Activated CD8-positive, alpha-beta memory T cell treated with anti-CD3 and anti-CD28 coated beads, Interleukin-2, amount 50 U/mL, for 24 hours (primary cell): ENCODE results near the gene ZNF362.
"Not testable (repeated sequence)": the region's sequence is repeated elsewhere in the genome, so short reads cannot be mapped to it uniquely, and the experiment has no call there.

Experiments
- DNase-seq: peaks from one replicate; pipeline ENCODE4 v3.0.0-alpha.2; 2020; ENCODE audit errors: extremely low read depth

The ZNF362 gene

GRCh38 chr1:33305816-33306652, 49.7 kb downstream of the ZNF362 start:
- no peak for DNase-seq

- DNase-seq: no peak
These were observed 50.6 kb downstream of the ZNF362 start for GRCh38 chr1:33306653-33307493.

GRCh38 chr1:33307494-33307864, 51.2 kb downstream of the ZNF362 start:
- no peak for DNase-seq

GRCh38 chr1:33309351-33309750, 53.1 kb downstream of the ZNF362 start:
- DNase-seq: not testable (repeated sequence)

GRCh38 chr1:33310702-33311101, 54.4 kb downstream of the ZNF362 start:
- DNase-seq: no peak

GRCh38 chr1:33311706-33312412, 55.6 kb downstream of the ZNF362 start:
- DNase-seq: no peak

DNA sequence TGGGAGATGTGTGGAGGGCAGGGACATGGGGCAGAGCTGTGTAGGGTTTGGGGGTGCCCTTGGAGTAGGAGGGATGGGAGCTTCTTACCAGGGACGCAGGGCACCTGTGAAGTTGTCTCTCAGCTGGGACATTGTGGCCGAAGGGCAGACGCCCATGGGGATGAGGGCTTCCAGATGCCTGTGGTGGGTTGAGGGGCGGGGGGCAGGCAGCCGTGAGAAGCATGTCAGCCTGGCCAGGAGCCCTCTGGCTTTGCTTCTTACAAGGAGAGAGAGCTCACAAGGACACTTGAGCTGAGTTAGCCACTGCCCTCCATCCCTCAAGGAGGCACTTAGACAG, 56.1 kb downstream of the ZNF362 start:
- no peak for DNase-seq

DNA sequence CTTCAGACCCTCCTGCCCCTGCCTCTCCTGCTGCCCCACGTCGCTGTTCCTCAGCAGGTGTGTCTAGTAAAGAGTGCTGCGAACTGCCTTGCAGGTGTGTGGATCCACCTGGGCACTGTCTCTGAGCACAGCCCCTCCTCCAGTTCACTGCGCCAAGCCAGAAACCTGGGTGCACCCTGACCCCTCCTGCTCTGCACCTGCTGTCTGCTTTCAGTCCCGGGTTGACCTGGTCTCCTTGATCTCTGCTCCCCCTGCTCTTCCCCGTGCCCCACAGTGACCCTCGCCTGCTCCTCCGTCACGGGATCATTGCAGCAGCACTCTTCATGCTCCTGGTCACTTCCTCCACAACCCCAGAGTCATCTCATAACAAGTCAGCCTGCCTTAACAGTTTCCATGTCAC, 58.1 kb downstream of the ZNF362 start:
- no peak for DNase-seq

DNA sequence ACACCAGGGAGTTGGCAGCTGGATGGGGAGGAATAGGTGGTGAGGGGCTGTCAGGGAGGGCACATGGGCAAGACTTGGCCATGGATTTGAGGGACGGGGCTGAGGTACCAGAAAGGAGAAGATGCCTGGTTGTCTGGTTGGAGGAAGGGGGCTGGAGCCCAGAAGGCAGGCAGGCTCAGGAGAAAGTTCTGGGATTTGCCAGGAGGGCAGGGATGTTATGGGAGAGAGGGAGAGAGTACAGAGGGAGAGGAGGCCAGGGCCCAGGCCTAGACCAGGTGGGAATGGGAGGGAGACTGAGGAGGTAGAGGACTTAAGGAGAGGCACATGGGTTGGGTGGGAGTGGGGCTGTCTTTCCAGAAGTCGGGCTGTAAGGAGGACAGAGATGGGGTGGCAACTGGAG, 60.3 kb downstream of the ZNF362 start:
- no peak for DNase-seq

- DNase-seq: no peak
These were observed 61.1 kb downstream of the ZNF362 start for GRCh38 chr1:33317354-33317753.

DNA sequence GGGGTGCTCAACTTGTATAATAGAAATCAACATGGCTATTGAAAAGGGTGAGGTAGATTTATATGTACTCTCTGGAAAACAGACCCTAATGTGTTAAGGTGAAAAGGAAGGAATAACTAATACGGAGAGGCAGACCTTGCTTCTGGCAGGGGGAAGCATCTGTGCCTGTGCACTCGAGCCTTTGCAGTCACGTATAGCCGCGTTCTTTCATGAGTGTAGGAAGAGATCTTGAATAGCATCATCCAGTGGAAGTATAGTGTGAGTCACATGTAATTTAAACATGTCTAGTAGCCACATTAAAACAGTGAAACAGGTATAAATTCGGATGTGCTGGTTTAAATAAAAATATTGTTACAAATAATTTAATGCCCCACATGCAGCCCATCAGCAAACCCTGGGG, 61.7 kb downstream of the ZNF362 start:
- DNase-seq: no peak

DNA sequence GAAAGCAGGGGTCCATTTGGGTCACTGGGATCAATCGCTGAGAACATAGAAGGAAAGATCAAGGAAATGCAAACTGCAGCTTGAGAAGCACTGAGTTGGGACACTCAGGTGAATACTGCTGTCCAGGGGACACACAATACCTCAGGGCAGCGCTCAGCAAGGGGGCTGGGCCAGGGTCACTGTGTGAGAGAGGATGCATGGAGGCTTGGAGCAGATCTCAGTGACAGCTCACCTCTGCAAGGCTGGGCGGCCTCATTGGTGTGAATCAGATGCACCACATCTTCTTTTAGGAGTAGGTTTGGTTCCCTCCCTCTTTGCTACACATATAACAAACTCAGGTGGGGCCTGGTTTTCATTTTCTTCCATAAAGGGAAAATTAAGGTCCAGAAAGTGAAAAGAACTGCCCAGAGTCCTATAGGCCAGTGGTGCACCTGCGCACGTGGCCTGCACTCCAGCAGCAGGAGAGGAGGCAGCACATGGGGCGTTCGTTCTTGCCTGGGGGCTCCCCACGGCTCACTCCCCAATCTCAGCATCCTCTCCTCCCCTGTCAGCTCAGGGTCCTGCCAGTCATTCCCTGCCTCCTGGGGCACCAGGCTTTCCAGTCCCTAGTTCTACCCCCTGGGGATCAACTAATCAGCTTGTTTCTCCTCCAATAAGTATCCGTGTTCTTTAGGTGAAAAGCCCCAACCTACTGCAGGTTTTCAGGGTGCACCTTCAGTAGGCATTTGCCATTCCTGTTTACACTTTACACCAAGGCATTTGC, 63.1 kb downstream of the ZNF362 start:
- no peak for DNase-seq

- DNase-seq: no peak
These were observed 63.8 kb downstream of the ZNF362 start for GRCh38 chr1:33319949-33320618.

GRCh38 chr1:33320619-33321165, 64.4 kb downstream of the ZNF362 start, which contains the start of gene A3GALT2:
TSS of gene A3GALT2 (minus strand) at chr1:33321098. CDS start at chr1:33321098, 0 bp downstream.
- no peak for DNase-seq

DNA sequence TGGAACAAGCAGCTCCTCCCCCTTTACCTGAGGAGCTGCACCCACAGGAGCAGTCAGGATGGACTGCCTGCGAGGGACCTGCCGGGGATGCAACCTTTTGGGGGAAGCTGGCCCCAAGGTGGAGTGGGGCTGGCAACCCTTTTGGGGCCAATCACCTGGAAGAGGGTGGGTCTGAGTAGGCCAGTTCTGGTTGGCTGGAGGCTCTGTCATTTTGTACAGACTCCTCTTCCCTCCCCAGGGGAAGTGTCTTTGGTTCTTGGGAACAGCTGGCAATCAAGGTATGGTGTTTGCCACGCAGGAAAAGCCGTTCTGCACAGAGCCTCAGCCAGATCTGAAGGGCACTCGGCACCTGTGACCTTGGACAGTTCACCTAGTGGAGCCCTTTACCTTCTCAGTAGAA, 64.9 kb downstream of the ZNF362 start:
- DNase-seq: no peak

DNA sequence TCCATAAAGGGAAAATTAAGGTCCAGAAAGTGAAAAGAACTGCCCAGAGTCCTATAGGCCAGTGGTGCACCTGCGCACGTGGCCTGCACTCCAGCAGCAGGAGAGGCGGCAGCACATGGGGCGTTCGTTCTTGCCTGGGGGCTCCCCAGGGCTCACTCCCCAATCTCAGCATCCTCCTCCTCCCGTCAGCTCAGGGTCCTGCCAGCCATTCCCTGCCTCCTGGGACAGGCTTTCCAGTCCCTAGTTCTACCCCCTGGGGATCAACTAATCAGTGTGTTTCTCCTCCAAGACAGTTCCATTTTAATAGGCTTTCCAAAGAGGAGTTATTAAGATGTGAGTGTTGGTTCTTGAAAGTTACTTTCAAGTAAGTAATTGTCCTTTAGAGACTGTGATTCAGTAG, 65.8 kb downstream of the ZNF362 start:
- no peak for DNase-seq

DNA sequence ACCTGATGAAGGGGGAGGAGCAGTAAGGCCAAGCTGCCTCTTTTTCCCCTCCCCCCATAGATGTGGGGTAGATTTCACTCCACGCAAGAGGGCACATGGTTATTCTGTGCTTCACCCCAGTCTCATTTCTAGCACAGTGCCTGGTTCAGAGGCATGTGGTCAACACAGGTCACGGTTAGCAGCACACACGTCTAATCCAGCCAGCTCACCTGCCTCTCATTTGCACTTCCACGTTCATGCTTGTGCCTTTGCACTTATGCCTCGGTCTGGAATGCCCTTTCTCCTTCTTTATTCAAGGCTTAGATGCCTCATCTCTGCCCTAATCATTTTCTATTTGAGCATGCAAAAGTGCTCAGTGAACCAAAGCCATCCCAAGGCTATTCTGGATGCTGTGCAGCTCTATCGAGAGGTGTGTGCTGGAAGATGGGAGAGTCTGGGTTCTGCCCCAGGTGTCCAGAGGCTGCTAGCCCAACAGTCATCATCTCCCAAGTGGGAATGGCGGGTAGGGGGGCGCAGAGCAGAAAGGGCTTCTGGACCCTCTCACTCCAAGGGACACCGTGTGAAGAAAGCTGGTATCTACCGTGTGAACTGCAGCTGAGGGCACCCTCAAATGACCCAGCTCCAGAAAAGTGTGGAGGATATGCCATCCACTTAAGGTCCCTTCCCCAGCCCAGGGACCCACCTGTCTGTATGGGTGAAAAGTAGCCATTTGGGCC, 66.7 kb downstream of the ZNF362 start:
- DNase-seq: no peak

DNA sequence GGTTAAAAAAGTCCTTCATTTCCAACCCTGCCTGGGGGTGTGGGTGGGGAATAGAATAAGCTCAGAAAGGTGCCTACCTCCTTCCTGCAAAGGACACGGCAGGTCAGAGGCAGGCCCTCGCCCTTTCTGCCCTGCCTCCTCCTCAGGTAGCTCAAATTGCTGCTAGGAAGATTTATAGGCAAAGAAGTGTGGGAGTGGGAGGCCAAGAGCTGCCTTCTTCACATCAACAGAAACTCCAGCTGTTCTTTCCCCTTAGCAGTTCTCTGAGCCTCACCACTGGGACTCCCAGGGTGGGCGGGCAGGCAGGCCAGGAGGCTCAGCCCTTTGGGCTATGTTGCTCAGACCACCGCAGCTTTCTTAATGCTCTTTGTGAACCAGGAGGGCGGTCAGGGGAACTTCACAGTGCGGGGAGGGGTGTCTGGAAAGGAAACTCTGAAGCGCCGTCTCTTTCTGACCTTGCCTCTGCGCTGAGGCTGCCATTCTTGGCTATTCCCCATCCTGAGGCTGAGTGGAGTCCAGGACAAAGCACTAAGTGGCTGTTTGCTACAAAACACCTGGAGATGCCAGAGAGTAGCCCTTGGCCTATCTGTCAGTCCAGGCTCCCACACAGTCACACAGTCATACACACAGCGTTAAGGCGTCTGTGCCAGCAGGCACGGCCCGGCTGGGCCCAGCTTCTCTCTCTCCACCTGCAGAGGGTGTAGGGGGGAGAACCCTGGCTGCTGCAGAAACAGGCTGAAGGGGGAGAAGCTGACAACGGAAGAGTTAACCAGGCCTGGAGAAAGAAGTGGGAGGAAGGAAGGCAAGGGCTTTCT, 67.6 kb downstream of the ZNF362 start:
- DNase-seq: no peak
